Muscle layer of colon (tissue), 2 donors: Measurements from ENCODE around the gene CIAO3.

Experiments
- H3K27ac ChIP-seq: one replicate; pipeline ENCODE4 v1.7.0; 2013; ENCODE audit warnings: low read depth, mild to moderate bottlenecking, low read length, moderate library complexity
- H3K27me3 ChIP-seq, 2 donors: one replicate each; pipeline ENCODE4 v1.7.0; 2013; ENCODE audit warnings: low read length in 2 of 2, mild to moderate bottlenecking in 2 of 2; ENCODE audit not compliant: insufficient read depth in 2 of 2, control insufficient read depth in 1 of 2
- H3K36me3 ChIP-seq: one replicate; pipeline ENCODE4 v1.7.0; 2013; ENCODE audit warnings: mild to moderate bottlenecking, low read length; ENCODE audit not compliant: insufficient read depth
- H3K4me1 ChIP-seq: one replicate; pipeline ENCODE4 v1.7.0; 2013; ENCODE audit warnings: mild to moderate bottlenecking, low read length; ENCODE audit not compliant: insufficient read depth
- H3K4me3 ChIP-seq, 2 donors: one replicate each; pipeline ENCODE4 v1.7.0; 2013; ENCODE audit warnings: low read length in 2 of 2, low read depth in 1 of 2, mild to moderate bottlenecking in 1 of 2, moderate library complexity in 1 of 2
- H3K9ac ChIP-seq: one replicate; pipeline ENCODE4 v1.7.0; 2013; ENCODE audit warnings: low read length
- H3K9me3 ChIP-seq: one replicate; pipeline ENCODE4 v1.7.0; 2013; ENCODE audit warnings: mild to moderate bottlenecking, low read length
- donor health status: abdominal sarcoma.
- donor health status: Adenocarcinoma of cecum.

The CIAO3 gene

DNA sequence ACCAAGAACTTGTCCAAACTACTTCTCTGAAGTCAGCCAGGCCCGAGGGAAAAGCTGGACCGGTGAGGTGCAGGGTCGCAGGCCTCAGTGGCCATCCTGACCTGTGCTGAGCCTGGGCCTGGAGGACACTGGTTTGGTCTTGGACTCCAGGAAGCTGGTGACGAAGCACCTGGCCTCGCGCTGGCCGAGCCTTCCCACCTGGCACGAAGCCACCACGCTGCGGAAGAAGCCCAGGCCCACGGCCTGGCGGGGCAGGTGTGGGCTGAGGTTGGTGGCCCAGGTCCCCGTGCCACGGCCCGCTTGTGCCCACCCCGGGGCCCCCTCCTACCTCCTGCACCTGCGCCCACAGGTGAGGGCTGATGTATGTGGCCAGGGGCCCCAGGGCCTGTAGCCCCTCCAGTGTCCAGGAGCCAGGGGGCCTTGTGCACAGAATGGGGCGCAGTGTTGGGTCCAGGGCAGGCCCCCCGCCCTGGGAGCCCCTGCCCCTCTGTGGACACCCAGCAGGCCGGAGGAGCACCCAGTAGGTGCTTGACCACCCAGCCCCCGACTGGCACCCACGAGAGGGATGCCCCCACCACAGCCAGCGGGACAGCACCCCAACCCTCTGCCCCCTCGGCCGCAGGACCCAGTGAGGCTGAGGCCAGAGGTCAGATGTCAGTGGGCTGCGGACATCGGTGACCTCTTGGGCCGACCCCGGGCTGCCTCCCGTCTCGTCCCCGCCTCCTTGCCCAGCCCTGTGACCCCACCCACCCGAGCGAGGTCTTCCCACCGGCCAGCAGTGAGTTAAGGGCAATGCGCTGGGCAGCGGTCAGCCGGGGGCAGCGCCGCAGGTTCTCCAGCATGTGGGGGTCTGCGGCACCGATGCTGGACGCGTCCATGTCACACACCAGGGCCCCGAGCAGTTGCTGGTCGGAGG is 33.5 kb upstream of the CIAO3 start:
- no peaks in the 10 kb centered on the region for H3K36me3 ChIP-seq
- no peak overlapping the region for H3K27ac ChIP-seq
- no peaks in the 10 kb centered on the region for H3K4me1 ChIP-seq
- H3K9ac ChIP-seq, result no peak overlapping the region
- no peaks in the 10 kb centered on the region for H3K9me3 ChIP-seq
- no peak overlapping the region for H3K4me3 ChIP-seq
- peaks cover 0 to 38% of the 10 kb centered on the region in 2 donors for H3K27me3 ChIP-seq

DNA sequence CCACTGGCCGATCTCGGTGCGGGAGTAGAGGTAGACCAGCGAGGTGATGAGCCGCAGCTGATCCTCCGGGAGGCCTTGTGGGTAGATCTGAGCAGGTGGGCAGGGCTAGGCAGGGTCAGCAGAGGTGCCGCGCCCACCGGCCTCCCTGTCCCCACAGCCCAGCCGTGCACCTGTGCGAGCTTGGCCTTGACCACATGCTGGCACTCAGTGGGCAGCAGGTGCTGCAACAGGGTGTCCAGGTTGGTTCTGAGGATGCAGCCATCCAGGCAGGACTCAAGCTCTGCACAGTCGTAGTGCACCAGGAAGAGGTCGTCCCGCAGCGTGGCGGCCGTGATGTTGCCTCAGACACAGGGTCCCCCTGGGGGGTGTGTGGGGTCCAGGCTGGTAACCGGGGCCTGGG is 32.2 kb upstream of the CIAO3 start:
- Histone ChIP-seq H3K9ac (no peak overlapping the region), H3K4me3 (no peak overlapping the region), H3K9me3 (no peaks in the 10 kb centered on the region), H3K27ac (no peak overlapping the region), H3K4me1 (no peaks in the 10 kb centered on the region), H3K36me3 (no peaks in the 10 kb centered on the region), H3K27me3 (peaks cover 0 to 31% of the 10 kb centered on the region in 2 donors)

DNA sequence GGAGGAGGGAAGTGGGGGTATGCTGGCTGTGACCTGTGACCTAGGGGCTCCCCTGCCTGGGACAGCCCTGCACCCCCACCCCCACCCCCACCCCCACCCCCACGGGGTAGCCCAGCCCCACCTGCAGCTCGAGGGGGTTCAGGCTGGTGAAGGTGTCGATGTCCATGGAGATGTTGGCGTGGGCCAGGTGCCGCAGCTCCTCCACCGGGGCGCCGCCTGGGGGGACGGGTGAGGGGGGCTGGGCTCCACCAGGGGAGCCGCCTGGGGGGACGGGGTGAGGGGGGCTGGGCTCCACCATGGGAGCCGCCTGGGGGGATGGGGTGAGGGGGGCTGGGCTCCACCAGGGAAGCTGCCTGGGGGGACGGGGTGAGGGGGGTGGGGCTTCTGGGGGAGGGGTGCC is 29.6 kb upstream of the CIAO3 start:
- H3K9me3 ChIP-seq, result no peaks in the 10 kb centered on the region

DNA sequence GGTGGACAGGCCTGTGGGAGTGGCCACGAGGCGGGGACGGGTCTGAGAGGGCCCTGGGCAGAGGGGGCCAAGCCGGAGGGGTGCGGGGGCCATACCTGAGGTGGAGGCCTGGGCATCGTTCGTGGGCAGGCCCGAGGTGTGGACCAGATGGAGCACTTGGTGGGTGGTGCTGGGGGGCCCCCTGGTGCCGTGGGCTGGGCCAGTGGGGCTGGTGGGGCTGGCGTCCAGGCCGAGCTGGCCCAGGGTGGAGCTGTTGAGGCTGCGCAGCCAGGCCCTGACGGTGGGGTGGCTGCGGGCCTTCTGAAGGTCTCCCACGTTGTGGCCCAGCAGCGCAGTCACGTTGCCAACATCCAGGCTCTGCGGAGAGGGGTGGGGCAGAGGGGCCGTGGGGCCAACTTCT is 29.1 kb upstream of the CIAO3 start:
- no peaks in the 10 kb centered on the region for H3K9me3 ChIP-seq
- no peak overlapping the region for H3K4me3 ChIP-seq
- H3K27me3 ChIP-seq, result peaks cover 0 to 18% of the 10 kb centered on the region in 2 donors
- no peaks in the 10 kb centered on the region for H3K36me3 ChIP-seq
- H3K9ac ChIP-seq, result no peak overlapping the region
- H3K4me1 ChIP-seq, result no peaks in the 10 kb centered on the region
- H3K27ac ChIP-seq, result no peak overlapping the region

More for the DNA sequence above, 29.6 kb upstream of the CIAO3 start:
- Histone ChIP-seq H3K27me3 (peaks cover 0 to 23% of the 10 kb centered on the region in 2 donors), H3K9ac (no peak overlapping the region), H3K4me1 (no peaks in the 10 kb centered on the region), H3K4me3 (no peak overlapping the region), H3K36me3 (no peaks in the 10 kb centered on the region), H3K27ac (no peak overlapping the region)

DNA sequence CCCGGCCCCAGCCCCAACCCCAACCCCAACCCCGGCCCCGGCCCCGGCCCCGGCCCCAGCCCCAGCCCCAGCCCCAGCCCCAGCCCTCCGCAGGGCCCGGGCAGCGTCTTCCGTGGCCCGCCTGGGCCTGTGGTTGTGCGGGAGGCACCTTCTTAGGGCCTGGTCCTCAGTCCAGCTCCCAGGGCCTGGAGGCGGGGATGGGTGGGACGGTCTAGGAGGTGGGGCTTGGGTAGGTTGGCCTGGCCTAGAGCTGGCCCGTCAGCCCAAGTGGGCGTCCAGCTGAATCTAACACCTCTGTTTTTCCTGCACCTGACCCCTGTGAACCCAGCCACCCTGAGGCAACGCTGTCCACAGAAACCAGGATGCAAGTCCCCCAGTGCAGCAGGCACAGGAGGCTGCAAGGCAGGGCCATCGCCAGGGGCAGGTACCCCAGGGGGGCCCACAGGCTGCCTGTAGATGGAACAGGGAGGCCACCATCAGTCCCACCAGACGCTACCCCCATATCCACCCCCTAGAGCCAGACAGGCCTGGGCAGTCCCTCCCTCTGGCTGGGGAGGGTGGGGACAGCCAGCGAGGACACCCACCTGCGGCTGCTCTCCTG is 28.5 kb upstream of the CIAO3 start:
- no peak overlapping the region for H3K9ac ChIP-seq
- H3K27me3 ChIP-seq, result peaks cover 0 to 12% of the 10 kb centered on the region in 2 donors

DNA sequence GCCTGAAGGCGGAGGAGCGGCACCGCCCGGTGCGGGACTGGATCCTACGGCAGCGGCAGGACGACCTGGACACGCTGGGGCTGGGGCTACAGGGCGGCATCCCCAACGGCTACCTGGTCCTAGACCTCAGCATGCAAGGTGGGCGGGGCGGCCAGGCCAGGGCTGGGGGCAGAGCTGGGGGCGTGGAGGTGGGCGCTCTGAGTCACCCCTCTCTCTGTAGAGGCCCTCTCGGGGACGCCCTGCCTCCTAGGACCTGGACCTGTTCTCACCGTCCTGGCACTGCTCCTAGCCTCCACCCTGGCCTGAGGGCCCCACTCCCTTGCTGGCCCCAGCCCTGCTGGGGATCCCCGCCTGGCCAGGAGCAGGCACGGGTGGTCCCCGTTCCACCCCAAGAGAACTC is 27.6 kb upstream of the CIAO3 start:
- no peaks in the 10 kb centered on the region for H3K36me3 ChIP-seq

More for the DNA sequence above, 28.5 kb upstream of the CIAO3 start:
- Histone ChIP-seq H3K27ac (no peak overlapping the region), H3K4me1 (no peaks in the 10 kb centered on the region), H3K4me3 (no peak overlapping the region), H3K36me3 (no peaks in the 10 kb centered on the region), H3K9me3 (no peaks in the 10 kb centered on the region)

DNA sequence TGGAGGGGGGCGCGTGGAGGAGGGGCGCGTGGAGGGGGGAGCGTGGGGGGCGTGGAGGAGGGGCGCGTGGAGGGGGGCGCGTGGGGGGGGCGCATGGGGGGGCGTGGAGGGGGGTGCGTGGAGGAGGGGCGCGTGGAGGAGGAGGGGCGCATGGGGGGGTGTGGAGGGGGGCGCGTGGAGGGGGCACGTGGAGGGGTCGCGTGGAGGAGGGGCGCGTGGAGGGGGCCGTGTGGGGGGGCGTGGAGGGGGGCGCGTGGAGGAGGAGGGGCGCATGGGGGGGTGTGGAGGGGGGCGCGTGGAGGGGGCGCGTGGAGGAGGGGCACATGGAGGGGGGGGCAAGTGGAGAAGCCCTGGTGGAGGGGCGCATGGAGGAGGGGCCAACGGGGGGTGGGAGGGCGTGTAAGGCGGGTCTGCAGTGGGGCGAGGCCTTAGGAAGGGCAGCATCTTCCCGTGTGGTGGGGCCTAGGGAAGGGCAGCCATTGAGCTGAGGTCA is 27.0 kb upstream of the CIAO3 start:
- Histone ChIP-seq H3K4me1 (no peaks in the 10 kb centered on the region), H3K9me3 (no peaks in the 10 kb centered on the region), H3K36me3 (no peaks in the 10 kb centered on the region), H3K27me3 (peaks cover 0 to 9% of the 10 kb centered on the region in 2 donors), H3K27ac (no peak overlapping the region), H3K4me3 (no peak overlapping the region), H3K9ac (no peak overlapping the region)

More for the DNA sequence above, 27.6 kb upstream of the CIAO3 start:
- H3K27me3 ChIP-seq, result peaks cover 0 to 9% of the 10 kb centered on the region in 2 donors
- no peaks in the 10 kb centered on the region for H3K4me1 ChIP-seq
- H3K27ac ChIP-seq, result no peak overlapping the region
- H3K4me3 ChIP-seq, result no peak overlapping the region
- H3K9me3 ChIP-seq, result no peaks in the 10 kb centered on the region
- H3K9ac ChIP-seq, result no peak overlapping the region

DNA sequence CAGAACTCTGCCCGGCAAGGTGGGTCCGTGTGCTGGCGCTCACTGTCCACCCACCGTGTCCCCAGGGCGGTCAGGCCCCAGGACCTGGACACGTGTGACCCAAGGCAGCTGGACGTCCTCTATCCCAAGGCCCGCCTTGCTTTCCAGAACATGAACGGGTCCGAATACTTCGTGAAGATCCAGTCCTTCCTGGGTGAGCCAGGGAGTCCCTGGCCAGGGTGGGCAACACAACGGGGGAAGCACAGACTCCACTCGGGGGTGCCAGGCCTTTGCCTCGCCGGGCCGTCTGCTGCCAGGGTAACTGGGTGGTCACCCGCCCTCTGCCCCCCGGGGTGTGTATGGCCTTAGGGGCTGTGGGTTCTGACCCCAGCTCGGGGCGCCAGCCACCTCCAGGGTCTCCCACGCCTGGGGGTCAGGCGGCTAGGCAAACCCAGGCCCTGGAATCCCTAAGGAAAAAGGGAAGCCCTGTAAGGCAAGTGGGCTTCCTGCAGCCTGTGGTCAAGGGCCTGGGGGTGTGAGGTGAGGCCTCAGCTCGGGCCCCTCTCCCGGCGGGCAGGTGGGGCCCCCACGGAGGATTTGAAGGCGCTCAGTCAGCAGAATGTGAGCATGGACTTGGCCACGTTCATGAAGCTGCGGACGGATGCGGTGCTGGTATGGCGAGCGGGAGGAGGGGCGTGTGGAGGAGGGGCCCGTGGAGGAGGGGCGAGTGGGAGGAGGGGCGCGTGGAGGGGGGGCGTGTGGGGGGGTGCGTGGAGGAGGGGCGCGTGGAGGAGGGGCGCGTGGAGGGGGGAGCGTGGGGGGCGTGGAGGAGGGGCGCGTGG is 26.2 kb upstream of the CIAO3 start:
- H3K9me3 ChIP-seq, result no peaks in the 10 kb centered on the region
- H3K27ac ChIP-seq, result no peak overlapping the region
- H3K9ac ChIP-seq, result no peak overlapping the region
- H3K27me3 ChIP-seq, result peaks cover 0 to 16% of the 10 kb centered on the region in 2 donors
- no peaks in the 10 kb centered on the region for H3K4me1 ChIP-seq
- no peak overlapping the region for H3K4me3 ChIP-seq
- H3K36me3 ChIP-seq, result no peaks in the 10 kb centered on the region

DNA sequence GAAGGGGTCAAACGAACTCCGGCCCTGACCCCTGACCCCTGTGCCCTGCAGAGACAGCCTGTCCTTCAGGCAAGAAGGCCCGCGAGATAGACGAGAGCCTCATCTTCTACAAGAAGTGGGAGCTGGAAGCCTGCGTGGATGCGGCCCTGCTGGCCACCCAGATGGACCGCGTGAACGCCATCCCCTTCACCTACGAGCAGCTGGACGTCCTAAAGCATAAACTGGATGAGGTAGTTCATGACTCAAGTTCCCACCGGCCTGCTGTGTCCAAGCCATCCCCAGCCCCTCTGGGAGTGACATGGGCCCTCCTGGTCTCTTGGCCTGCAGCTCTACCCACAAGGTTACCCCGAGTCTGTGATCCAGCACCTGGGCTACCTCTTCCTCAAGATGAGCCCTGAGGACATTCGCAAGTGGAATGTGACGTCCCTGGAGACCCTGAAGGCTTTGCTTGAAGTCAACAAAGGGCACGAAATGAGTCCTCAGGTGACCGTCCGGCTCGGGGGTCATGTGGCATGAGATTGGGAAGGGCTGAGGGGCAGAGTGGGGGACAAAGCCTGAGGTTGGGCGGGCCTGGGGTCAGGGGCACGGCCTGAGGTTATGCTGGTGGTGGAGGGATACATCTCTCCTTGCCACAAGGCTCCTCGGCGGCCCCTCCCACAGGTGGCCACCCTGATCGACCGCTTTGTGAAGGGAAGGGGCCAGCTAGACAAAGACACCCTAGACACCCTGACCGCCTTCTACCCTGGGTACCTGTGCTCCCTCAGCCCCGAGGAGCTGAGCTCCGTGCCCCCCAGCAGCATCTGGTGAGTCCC is 25.4 kb upstream of the CIAO3 start:
- Histone ChIP-seq H3K9ac (no peak overlapping the region), H3K4me1 (no peaks in the 10 kb centered on the region), H3K27me3 (peaks cover 0 to 22% of the 10 kb centered on the region in 2 donors), H3K27ac (no peak overlapping the region), H3K4me3 (no peak overlapping the region), H3K9me3 (no peaks in the 10 kb centered on the region), H3K36me3 (no peaks in the 10 kb centered on the region)

DNA sequence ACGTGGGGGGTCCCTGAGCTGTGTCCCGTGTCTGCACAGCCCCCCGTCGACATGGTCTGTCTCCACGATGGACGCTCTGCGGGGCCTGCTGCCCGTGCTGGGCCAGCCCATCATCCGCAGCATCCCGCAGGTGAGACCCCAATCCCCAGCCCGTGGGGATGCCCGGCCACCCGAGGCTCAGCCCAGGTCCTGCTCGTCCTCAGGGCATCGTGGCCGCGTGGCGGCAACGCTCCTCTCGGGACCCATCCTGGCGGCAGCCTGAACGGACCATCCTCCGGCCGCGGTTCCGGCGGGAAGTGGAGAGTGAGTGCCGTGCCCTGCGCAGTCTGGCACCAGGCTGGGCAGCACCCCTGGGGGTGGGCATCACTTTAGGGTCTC is 24.7 kb upstream of the CIAO3 start:
- no peaks in the 10 kb centered on the region for H3K9me3 ChIP-seq
- H3K27me3 ChIP-seq, result peaks cover 0 to 22% of the 10 kb centered on the region in 2 donors
- no peaks in the 10 kb centered on the region for H3K36me3 ChIP-seq
- H3K9ac ChIP-seq, result no peak overlapping the region
- H3K27ac ChIP-seq, result no peak overlapping the region
- no peak overlapping the region for H3K4me3 ChIP-seq
- H3K4me1 ChIP-seq, result no peaks in the 10 kb centered on the region
